Mononuclear cell (primary cell): ENCODE results near the gene EDDM3A. TPM values are rescaled to one million over a fixed set of nuclear protein-coding genes. Genes with fewer than 3 reads are reported as not detected.

Experiments used
- H3K27me3 ChIP-seq: 2 replicates; pipeline ENCODE4 v1.6.0; 2011; ENCODE audit warnings: low read length, control low read depth; ENCODE audit not compliant: insufficient read depth
- H3K4me1 ChIP-seq: 2 replicates; pipeline ENCODE4 v1.5.1; 2011; ENCODE audit warnings: mild to moderate bottlenecking, low read length, control low read depth; ENCODE audit not compliant: insufficient read depth
- H3K4me3 ChIP-seq: 2 replicates; pipeline ENCODE4 v1.5.1; 2011; ENCODE audit warnings: mild to moderate bottlenecking, low read length, moderate library complexity
- H3K9me3 ChIP-seq: 2 replicates; pipeline ENCODE4 v1.5.1; 2011; ENCODE audit warnings: low read depth, mild to moderate bottlenecking, control low read depth, low read length
- total RNA-seq: library from RNA; depleted of rRNA; stranded (reverse); fragments of >200 nt; gene quantifications from one replicate; pipeline ENCODE4 v1.2.3, GENCODE V29; 2012

The EDDM3A gene
- total RNA-seq, 1 donor: not detected

DNA sequence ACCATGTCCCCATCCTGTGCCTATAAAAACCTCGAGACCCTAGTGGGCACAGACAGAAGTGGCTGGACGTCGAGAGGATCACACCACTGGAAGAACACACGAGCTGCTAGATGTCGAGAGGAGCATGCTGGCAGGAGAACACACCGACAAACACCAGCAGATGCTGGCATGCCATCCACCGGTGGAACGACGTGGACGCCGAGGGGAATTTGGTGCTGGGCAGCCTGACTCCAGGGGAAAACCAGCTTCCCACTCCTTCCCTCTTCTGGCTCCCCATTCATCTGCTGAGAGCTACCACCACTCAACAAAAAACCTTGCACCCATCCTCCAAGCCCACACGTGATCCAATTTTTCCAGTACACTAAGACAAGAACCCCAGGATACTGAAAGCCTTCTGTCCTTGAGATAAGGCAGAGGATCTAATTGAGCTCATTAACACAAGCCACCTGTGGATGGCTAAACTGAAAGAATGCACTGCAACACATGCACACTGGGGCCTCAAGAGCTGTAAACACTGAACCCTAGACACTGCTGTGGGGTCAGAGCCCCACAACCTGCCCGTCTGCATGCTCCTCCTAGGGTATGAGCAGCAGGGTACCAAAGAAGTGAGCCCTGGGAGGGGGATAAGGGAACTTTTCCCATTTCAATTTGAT lies 44.9 kb downstream of the EDDM3A start:
- peaks cover 57% of the 10 kb centered on the region for H3K4me1 ChIP-seq
- no peaks in the 10 kb centered on the region for H3K27me3 ChIP-seq

DNA sequence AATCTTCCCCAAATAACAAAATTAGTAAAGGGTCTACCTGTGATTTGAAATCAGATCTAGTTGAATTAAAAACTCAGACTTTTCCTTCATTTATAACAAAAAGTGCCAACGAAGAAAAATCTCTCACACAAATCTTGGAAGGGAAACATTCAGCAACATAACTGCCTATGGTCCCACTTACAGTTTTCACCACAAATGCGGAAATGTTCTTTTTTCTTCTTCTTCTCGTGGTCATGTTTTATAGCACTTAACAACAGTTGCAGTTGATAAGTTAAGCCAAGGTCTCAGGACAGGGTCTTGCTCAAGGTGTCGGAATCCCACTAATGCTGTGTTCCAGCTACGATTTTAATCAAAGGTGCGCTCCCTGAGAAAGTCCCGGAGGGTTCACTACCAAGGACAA lies 45.5 kb downstream of the EDDM3A start:
- Histone ChIP-seq H3K4me3 (no peak overlapping the region), H3K27me3 (no peaks in the 10 kb centered on the region), H3K4me1 (peaks cover 54% of the 10 kb centered on the region), H3K9me3 (no peaks in the 10 kb centered on the region)

More for the DNA sequence above, 44.9 kb downstream of the EDDM3A start:
- H3K9me3 ChIP-seq: no peaks in the 10 kb centered on the region
- H3K4me3 ChIP-seq: no peak overlapping the region

DNA sequence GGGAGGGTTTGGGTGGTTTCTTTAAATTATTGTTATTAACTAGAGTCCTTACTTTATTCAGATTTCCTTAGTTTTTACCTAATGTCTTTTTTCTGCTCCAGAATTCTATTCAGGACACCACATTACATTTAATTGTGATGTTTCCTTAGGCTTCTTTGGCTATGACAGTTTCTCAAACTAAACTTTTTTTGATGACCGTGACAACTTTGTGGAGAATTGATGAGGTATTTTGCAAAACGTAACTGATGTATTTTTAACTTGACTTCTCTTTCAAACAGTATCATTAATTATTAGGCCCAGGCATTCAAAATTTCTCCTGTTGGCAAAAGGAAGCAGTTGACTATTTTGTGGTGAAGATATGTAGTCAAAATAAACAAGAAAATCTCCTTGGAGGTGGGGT lies 45.9 kb downstream of the EDDM3A start:
- Histone ChIP-seq H3K27me3 (no peaks in the 10 kb centered on the region), H3K4me1 (peaks cover 52% of the 10 kb centered on the region), H3K4me3 (no peak overlapping the region), H3K9me3 (no peaks in the 10 kb centered on the region)

DNA sequence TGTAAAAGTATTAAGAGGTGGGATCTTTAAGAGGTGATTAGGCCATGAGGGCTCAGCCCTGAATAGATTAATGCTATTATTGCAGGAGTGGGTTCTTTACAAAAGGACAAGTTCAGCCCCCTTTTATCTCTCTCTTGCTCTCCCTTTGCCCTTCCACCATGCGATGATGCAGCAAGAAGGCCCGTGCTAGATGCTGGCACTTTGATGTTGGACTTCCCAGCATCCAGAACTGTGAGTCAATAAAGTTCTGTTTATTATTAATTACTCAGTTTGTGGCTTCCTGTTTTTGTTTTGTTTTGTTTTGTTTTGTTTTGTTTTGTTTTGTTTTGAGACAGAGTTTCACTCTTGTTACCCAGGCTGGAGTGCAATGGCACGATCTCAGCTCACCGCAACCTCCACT lies 46.9 kb downstream of the EDDM3A start:
- Histone ChIP-seq H3K4me3 (no peak overlapping the region), H3K9me3 (no peaks in the 10 kb centered on the region), H3K27me3 (no peaks in the 10 kb centered on the region), H3K4me1 (peaks cover 48% of the 10 kb centered on the region)

DNA sequence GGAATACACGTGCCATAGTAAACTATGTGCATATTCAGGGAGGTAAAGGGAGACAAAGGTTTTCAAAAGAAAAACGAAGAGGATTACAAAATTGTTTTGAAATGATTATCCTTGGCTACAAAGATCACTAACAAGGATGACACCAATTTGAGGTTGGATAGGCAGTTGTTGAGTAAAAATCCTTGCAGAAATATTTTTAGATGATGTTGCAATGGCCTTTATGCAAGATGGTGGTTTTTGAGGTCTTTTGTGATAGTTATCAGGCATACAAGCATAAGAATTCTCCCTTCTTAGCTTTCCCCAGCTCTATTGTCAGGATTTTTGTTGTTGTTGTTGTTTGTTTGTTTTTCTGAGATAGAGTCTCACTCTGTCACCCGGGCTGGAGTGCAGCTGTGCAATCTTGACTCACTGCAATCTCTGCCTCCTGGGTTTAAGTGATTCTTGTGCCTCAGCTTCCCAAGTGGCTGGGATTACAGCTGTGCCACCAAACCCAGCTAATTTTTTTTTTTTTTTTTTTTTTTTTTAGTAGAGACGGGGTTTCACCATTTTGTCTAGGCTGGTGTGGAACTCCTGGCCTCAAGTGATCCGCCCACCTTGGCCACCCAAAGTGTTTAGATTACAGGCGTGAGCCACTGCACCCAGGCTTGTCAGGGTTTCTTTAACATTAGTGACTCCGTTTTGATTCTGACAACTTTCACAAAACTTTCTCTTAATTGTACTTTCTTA lies 49.1 kb downstream of the EDDM3A start:
- Histone ChIP-seq H3K27me3 (no peaks in the 10 kb centered on the region), H3K4me1 (peaks cover 62% of the 10 kb centered on the region), H3K9me3 (no peaks in the 10 kb centered on the region), H3K4me3 (no peak overlapping the region)

DNA sequence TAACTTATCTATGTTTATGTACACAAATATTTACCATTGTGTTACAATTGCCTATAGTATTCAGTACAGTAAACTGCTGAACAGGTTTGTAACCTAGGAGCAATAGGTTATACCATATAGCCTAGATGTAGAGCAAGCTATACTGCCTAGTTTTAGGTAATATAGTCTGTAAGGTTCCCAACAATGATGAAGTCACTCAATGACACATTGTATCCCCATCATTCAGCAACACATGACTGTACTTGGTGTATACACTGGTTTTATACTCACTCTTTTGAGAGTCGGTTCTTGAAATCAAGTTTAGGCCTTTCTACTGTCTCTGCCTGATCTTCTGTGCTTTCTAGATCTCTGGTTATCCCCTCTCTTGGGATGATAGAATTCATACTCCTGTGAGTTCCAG lies 51.5 kb downstream of the EDDM3A start:
- H3K27me3 ChIP-seq: no peaks in the 10 kb centered on the region

More for the DNA sequence above, 51.5 kb downstream of the EDDM3A start:
- no peak overlapping the region for H3K4me3 ChIP-seq
- H3K4me1 ChIP-seq: peaks cover 67% of the 10 kb centered on the region
- no peaks in the 10 kb centered on the region for H3K9me3 ChIP-seq

Other genes starting within 250 kb of the EDDM3A start
- gene RNASE10, start 240.3 kb upstream of the EDDM3A start, total RNA-seq: not detected
- not detected for gene RNASE9, start 184.8 kb upstream of the EDDM3A start, total RNA-seq
- gene RNASE11, start 157.9 kb upstream of the EDDM3A start, total RNA-seq: not detected
- not detected for gene RNASE12, start 154.5 kb upstream of the EDDM3A start, total RNA-seq
- gene OR6S1, start 104.2 kb upstream of the EDDM3A start, total RNA-seq: not detected
- gene RNASE4, start 61.3 kb upstream of the EDDM3A start, total RNA-seq: 5.7 TPM
- gene ANG, start 57.1 kb upstream of the EDDM3A start, total RNA-seq: 1.3 TPM
- gene EDDM3B, start 22.5 kb downstream of the EDDM3A start, total RNA-seq: not detected
- gene RNASE6, start 35.4 kb downstream of the EDDM3A start, total RNA-seq: 31.5 TPM
- gene RNASE1, start 57.0 kb downstream of the EDDM3A start, total RNA-seq: not detected
- 2.2 TPM for gene RNASE3, start 145.5 kb downstream of the EDDM3A start, total RNA-seq
- gene RNASE2, start 209.6 kb downstream of the EDDM3A start, total RNA-seq: 38.3 TPM
- 50.6 TPM for gene METTL17, start 244.1 kb downstream of the EDDM3A start, total RNA-seq